ENCODE data around the gene MAP2.
A peak's percentile ranks its signal among the peaks of the same experiment; 100 is the strongest.

The MAP2 gene

GRCh38 chr2:209424781-209425470, 1.1 kb downstream of the MAP2 start:
- peak overlapping the region; percentile 33 for H3K4me3 ChIP-seq (ENCODE audit: low read depth, low read length)

- no peak overlapping the region for H3K4me3 ChIP-seq (ENCODE audit: low read depth, low read length)
Measured at GRCh38 chr2:209425471-209426071, 1.7 kb downstream of the MAP2 start.

GRCh38 chr2:209426432-209426831, 2.6 kb downstream of the MAP2 start:
- no peak overlapping the region for H3K4me3 ChIP-seq (ENCODE audit: low read depth, low read length)

- H3K4me3 ChIP-seq (ENCODE audit: low read depth, low read length): no peak overlapping the region
Measured at GRCh38 chr2:209431701-209432100, 7.9 kb downstream of the MAP2 start.

- H3K4me3 ChIP-seq (ENCODE audit: low read depth, low read length): no peak overlapping the region
Measured at GRCh38 chr2:209441541-209441940, 17.7 kb downstream of the MAP2 start.

- no peak overlapping the region for H3K4me3 ChIP-seq (ENCODE audit: low read depth, low read length)
Measured at GRCh38 chr2:209442939-209443338, 19.1 kb downstream of the MAP2 start.

GRCh38 chr2:209445485-209445884, 21.6 kb downstream of the MAP2 start:
- H3K4me3 ChIP-seq (ENCODE audit: low read depth, low read length): no peak overlapping the region

- no peak overlapping the region for H3K4me3 ChIP-seq (ENCODE audit: low read depth, low read length)
Measured at GRCh38 chr2:209451209-209451834, 27.5 kb downstream of the MAP2 start.

- H3K4me3 ChIP-seq (ENCODE audit: low read depth, low read length): no peak overlapping the region
Measured at GRCh38 chr2:209456489-209456888, 32.6 kb downstream of the MAP2 start.

GRCh38 chr2:209458008-209458979, 34.4 kb downstream of the MAP2 start:
- no peak overlapping the region for H3K4me3 ChIP-seq (ENCODE audit: low read depth, low read length)

- no peak overlapping the region for H3K4me3 ChIP-seq (ENCODE audit: low read depth, low read length)
Measured at GRCh38 chr2:209459359-209459758, 35.5 kb downstream of the MAP2 start.

- no peak overlapping the region for H3K4me3 ChIP-seq (ENCODE audit: low read depth, low read length)
Measured at GRCh38 chr2:209460151-209460761, 36.4 kb downstream of the MAP2 start.

GRCh38 chr2:209463226-209463625, 39.4 kb downstream of the MAP2 start:
- H3K4me3 ChIP-seq (ENCODE audit: low read depth, low read length): no peak overlapping the region

GRCh38 chr2:209463835-209464234, 40.0 kb downstream of the MAP2 start:
- H3K4me3 ChIP-seq (ENCODE audit: low read depth, low read length): no peak overlapping the region

GRCh38 chr2:209468846-209469245, 45.0 kb downstream of the MAP2 start:
- no peak overlapping the region for H3K4me3 ChIP-seq (ENCODE audit: low read depth, low read length)

GRCh38 chr2:209469481-209469880, 45.6 kb downstream of the MAP2 start:
- H3K4me3 ChIP-seq (ENCODE audit: low read depth, low read length): no peak overlapping the region

- no peak overlapping the region for H3K4me3 ChIP-seq (ENCODE audit: low read depth, low read length)
Measured at GRCh38 chr2:209470466-209470865, 46.6 kb downstream of the MAP2 start.

- no peak overlapping the region for H3K4me3 ChIP-seq (ENCODE audit: low read depth, low read length)
Measured at GRCh38 chr2:209471037-209471436, 47.2 kb downstream of the MAP2 start.

GRCh38 chr2:209472112-209472832, 48.4 kb downstream of the MAP2 start:
- H3K4me3 ChIP-seq (ENCODE audit: low read depth, low read length): no peak overlapping the region

- H3K4me3 ChIP-seq (ENCODE audit: low read depth, low read length): no peak overlapping the region
Measured at GRCh38 chr2:209472871-209473270, 49.0 kb downstream of the MAP2 start.

All from iPS-11a (cell line).